Skeletal muscle satellite cell (primary cell): ENCODE data around the gene APLN.
A peak's percentile ranks its signal among the peaks of the same experiment; 100 is the strongest.

Experiments used
- H3K27me3 ChIP-seq: 2 replicates; pipeline ENCODE4 v1.7.0; 2013; ENCODE audit warnings: low read length; ENCODE audit not compliant: control insufficient read depth, insufficient read depth
- H3K36me3 ChIP-seq: 2 replicates; pipeline ENCODE4 v1.7.0; 2013; ENCODE audit warnings: mild to moderate bottlenecking, control low read depth, low read length; ENCODE audit not compliant: insufficient read depth
- H3K4me1 ChIP-seq: 2 replicates; pipeline ENCODE4 v1.7.0; 2013; ENCODE audit warnings: low read length; ENCODE audit not compliant: control insufficient read depth, insufficient read depth
- H3K4me2 ChIP-seq: 2 replicates; pipeline ENCODE4 v1.7.0; 2013; ENCODE audit warnings: mild to moderate bottlenecking, low read length
- H3K4me3 ChIP-seq: 2 replicates; pipeline ENCODE4 v1.7.0; 2013; ENCODE audit warnings: low read length
- H3K9ac ChIP-seq: 2 replicates; pipeline ENCODE4 v1.7.0; 2013; ENCODE audit warnings: mild to moderate bottlenecking, low read depth, low read length, moderate library complexity
- H3K9me3 ChIP-seq: replicated peaks from 2 replicates; pipeline ENCODE4 v1.7.0; 2013; ENCODE audit warnings: mild to moderate bottlenecking, control low read depth, low read length

APLN gene

DNA sequence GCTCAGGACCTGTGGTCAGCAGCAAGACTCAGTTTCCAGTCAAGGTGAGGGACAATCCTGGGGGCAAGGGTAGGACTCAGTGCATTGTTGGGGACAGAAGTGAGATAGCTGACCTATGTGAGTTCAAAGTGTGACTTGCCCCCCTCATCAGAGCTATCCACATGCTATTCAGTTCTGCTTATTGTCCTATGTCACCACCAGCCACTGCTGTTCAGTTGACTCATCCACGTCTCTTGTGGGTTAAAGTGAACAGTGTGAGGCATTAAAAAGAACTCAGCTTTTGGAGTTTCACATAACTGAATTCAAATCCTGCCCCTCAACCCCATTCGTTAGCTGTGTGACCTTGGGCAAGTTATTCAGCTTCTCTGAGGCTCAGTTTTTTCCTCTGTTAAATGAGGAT lies 4.4 kb upstream of the APLN start:
- H3K4me2 ChIP-seq, result no peak overlapping the region
- no peak overlapping the region for H3K4me3 ChIP-seq
- no peak overlapping the region for H3K9ac ChIP-seq
- H3K9me3 ChIP-seq, result no peaks in the 10 kb centered on the region
- H3K36me3 ChIP-seq, result no peaks in the 10 kb centered on the region
- no peaks in the 10 kb centered on the region for H3K27me3 ChIP-seq
- H3K4me1 ChIP-seq, result no peaks in the 10 kb centered on the region

GRCh38 chrX:129658429-129658828 lies 3.7 kb upstream of the APLN start:
- no peak overlapping the region for H3K9ac ChIP-seq
- no peak overlapping the region for H3K4me2 ChIP-seq
- H3K36me3 ChIP-seq, result no peaks in the 10 kb centered on the region
- peaks cover 4% of the 10 kb centered on the region for H3K27me3 ChIP-seq
- H3K4me1 ChIP-seq, result no peaks in the 10 kb centered on the region
- H3K4me3 ChIP-seq, result no peak overlapping the region
- no peaks in the 10 kb centered on the region for H3K9me3 ChIP-seq

DNA sequence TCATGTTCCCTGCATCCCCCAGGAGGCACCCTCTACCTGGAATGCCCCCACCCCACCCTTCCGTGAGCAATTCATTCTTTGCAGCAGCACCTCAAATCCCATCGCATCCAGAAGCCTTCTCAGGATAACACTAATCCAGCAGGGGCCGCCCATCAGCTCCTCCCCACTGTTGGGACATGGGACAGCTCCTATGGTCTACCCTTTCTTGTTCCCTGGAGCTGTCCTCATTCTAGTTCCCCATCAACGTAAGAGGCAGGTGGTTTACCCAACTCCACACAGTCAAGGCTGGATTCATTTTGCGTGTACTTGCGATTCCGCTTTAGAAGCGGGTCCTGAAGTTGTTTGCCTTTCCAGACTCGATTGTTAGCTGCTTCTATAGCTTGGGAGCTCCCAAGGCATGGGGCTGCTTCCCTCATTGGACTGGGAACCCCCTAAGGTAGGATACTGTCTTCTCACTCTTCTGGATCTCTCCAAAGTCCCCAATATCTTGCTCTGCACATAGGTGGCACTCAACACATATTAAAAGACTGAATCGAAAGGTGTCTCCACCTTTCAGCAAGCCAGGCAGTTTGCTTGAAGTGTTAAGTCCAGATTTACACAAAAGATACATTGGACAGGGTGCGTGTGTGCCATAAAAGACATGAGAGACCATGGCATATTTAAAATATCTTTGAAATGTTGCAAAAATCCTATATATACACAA lies 942 bp upstream of the APLN start:
- Histone ChIP-seq H3K4me3 (no peak overlapping the region), H3K4me2 (no peak overlapping the region), H3K4me1 (no peaks in the 10 kb centered on the region), H3K9me3 (no peaks in the 10 kb centered on the region), H3K9ac (no peak overlapping the region), H3K36me3 (no peaks in the 10 kb centered on the region), H3K27me3 (peaks cover 9% of the 10 kb centered on the region)

DNA sequence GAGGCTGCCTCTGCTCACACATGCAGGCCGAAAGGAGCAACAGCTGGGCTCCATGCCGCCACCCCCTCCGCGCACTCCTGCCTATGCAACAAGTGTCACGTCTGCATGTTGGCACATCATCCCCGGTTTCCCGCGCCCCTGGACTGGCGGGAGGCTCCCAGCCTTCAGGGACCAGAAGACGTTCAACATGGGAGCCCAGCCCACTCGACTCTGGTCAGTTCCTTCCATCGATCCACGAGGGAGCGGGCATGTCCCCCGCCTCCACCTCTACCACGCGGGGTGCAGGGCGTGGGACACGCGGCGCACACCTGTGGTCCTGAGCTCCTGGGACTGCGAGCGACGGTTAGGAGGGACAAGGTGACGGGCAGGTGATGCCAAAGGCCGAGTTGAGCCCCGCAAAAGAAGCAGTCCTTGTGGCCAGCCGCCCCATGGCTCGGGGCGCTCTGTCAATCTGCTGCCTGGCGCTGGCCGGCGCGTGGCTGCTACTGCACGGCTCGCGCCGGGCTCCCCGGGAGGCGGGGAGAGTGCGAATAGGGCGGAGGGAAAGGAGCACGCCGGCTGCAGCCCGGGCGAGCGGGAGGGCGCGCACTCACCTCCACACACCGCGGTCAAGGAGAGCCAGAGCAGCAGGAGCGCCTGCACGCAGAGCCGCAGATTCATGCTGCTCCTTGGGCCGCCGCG lies 645 bp downstream of the APLN start:
- peaks cover 9% of the 10 kb centered on the region for H3K27me3 ChIP-seq
- peak overlapping the region; percentile 69 for H3K4me3 ChIP-seq
- H3K9ac ChIP-seq, result no peak overlapping the region
- no peaks in the 10 kb centered on the region for H3K4me1 ChIP-seq
- H3K9me3 ChIP-seq, result no peaks in the 10 kb centered on the region
- H3K36me3 ChIP-seq, result no peaks in the 10 kb centered on the region
- H3K4me2 ChIP-seq, result peak overlapping the region; percentile 90

DNA sequence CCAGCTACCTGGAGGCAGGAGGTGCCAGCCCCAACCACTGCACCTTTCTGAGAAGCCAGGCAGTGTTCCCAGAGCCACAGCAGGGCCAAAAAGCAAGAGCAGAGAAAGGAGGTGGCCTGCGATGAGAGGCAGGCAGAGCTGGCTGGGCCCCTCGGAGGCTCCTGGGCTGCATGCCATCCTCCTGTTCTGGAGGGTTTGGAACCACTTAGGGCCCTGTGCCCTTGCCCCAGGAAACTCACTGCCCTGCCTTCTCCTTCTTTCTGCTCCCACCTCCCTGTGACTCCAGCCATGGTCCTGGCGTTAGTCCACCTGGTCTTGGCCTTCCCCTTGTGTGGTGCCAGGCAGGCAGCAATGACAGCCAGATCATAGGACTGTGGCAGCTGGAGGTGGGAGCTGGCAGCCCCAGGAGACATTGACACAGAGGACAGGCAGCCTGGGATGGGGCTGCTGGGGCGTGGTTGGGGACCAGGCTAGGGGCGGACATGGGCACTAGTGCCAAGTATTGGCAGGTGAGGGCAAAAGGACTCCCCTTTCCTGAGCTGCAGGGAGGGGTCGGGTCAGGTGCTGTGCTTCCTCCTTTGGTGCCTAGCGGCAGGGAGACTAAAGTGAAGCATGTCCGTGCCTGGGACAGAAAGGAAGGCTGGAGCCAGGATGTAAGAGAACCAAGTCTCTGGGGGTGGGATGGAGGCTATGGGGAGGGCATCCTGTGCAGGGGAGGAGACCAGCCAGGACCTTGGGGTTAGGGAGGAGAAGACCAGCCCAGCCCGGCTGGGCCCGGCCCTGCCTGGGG lies 1.4 kb downstream of the APLN start:
- peak overlapping the region; percentile 69 for H3K4me3 ChIP-seq
- peaks cover 9% of the 10 kb centered on the region for H3K27me3 ChIP-seq
- H3K36me3 ChIP-seq, result no peaks in the 10 kb centered on the region
- H3K9me3 ChIP-seq, result no peaks in the 10 kb centered on the region
- no peak overlapping the region for H3K9ac ChIP-seq
- H3K4me2 ChIP-seq, result peak overlapping the region; percentile 90
- H3K4me1 ChIP-seq, result no peaks in the 10 kb centered on the region

DNA sequence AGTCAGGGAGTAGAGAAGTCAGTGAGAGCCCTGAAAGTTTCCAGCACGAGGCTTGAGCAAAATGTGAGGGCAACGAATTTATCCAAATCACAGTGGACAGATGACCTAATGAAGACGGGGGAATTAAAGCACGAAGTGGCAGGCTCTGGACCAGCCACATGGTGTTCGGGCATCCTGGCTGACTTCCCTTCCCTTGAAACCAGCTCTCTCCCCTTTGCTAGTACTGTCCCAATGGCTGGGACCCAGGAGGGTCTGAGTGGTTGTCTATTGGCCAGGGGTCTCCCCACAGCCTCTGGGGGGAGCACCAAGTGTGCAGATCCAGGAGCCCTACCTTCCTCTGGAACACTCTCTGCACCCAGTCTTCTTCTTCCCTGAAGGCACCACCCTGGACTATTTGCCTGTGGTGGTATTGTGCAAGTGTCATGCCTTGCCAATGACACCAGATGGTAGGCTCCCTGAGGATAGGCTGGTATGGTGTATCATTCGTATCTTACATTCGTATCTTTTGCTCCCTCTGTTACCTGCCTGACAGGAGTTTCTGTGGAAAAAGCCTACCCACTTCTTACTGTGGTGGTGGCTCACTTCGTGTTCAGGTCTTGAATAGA lies 2.1 kb downstream of the APLN start:
- Histone ChIP-seq H3K4me3 (no peak overlapping the region), H3K27me3 (peaks cover 9% of the 10 kb centered on the region), H3K36me3 (no peaks in the 10 kb centered on the region), H3K9me3 (no peaks in the 10 kb centered on the region), H3K4me1 (no peaks in the 10 kb centered on the region), H3K9ac (no peak overlapping the region), H3K4me2 (no peak overlapping the region)

DNA sequence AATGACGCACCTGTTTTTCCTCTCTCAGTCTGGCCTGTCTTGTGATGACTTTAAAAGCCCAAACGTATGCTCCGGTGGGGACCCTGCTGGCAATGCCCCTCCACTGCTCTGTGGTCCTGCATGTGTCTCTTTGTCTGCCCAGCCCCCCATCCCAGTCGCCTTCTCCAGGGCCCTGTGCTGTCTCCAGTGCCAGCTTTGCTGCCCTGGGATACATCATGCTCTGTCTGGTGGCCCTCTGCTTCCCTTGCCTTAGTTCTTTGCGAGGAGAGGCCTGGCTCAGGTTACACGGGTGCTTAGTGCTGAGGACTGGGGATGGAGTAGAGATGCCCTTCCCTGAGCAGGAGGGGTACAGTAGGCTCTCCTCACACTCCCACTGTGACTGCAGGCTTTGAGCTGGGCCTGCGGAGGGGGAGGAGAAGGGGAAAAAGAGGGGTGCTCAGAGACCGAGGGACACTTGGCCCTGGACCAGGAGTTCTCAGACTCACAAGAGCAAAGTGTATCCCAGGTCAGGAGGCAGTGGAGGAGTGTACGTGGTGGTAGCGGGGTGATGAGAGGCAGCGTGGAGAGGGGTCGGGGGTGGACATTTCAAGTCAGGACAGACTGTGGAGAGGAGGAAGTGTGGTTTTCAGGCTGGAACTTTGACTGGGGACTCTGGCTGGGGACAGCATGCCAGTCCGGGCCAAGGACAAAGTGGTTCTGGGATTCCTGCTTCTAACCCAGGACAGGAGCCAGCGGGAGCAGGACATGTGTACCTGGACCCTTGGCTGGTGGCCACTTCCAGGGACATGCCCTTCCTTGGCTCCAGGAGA lies 2.8 kb downstream of the APLN start:
- H3K27me3 ChIP-seq, result peaks cover 9% of the 10 kb centered on the region
- H3K9me3 ChIP-seq, result no peaks in the 10 kb centered on the region
- H3K4me3 ChIP-seq, result no peak overlapping the region
- H3K9ac ChIP-seq, result no peak overlapping the region
- no peaks in the 10 kb centered on the region for H3K36me3 ChIP-seq
- no peak overlapping the region for H3K4me2 ChIP-seq
- no peaks in the 10 kb centered on the region for H3K4me1 ChIP-seq

GRCh38 chrX:129650821-129651510 lies 3.8 kb downstream of the APLN start:
- Histone ChIP-seq H3K4me2 (no peak overlapping the region), H3K9ac (no peak overlapping the region), H3K9me3 (no peaks in the 10 kb centered on the region), H3K27me3 (peaks cover 14% of the 10 kb centered on the region), H3K4me3 (no peak overlapping the region), H3K4me1 (no peaks in the 10 kb centered on the region), H3K36me3 (no peaks in the 10 kb centered on the region)

- H3K4me1 ChIP-seq, result no peaks in the 10 kb centered on the region
- no peaks in the 10 kb centered on the region for H3K9me3 ChIP-seq
- H3K36me3 ChIP-seq, result no peaks in the 10 kb centered on the region
- no peak overlapping the region for H3K4me3 ChIP-seq
- no peak overlapping the region for H3K4me2 ChIP-seq
- H3K9ac ChIP-seq, result no peak overlapping the region
- H3K27me3 ChIP-seq, result peaks cover 14% of the 10 kb centered on the region
Observed at GRCh38 chrX:129650183-129650689, 4.5 kb downstream of the APLN start.

DNA sequence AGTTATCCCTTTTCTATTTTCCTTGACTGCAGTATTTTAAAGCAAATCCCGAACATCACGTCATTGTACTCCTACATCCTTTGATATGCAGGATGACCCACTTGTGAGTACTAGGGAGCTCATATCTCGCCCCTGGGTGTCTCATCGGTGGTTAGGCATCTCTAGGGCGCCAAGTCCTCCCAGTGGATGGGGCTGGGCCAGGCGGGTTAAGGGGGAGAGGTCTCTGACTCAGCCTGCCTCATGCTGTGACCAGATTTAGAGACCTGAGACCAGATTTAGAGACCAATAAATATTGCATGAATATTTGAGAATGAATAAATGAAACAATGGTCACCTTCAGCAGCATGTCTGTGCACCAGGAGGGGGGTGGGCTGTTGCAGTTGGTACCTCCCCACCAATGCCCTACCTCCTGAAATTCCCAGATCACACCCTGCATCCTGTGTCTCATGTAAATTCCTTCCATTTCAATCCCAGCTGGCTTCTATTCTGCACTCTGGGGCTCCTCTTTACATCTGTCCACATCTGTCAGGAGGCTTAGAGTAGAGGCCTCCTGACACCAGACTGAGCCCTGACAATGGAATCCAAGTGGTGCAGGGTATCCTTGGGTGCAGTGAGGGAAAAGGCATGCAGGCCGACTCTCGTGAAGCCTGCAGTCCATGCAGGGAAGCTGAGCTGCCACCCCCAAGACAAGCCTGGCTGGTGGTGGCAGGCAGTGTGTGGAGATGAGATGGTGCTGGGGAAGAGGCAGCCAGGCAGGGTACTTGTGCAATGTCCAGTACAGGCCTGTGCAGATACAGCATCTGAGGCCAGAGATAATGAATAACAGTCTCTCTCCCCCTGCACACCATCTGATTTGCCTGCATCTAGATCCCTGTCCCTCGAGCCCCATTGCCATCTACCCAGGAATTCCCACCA lies 5.2 kb downstream of the APLN start:
- no peaks in the 10 kb centered on the region for H3K9me3 ChIP-seq
- no peaks in the 10 kb centered on the region for H3K36me3 ChIP-seq
- no peaks in the 10 kb centered on the region for H3K4me1 ChIP-seq
- no peak overlapping the region for H3K4me3 ChIP-seq
- no peak overlapping the region for H3K9ac ChIP-seq
- H3K27me3 ChIP-seq, result peaks cover 14% of the 10 kb centered on the region
- H3K4me2 ChIP-seq, result no peak overlapping the region
